GM21367 (cell line): ENCODE data around the gene FAM83C.

Experiments used
- ATAC-seq: cut with Tn5 transposase; IDR thresholded peaks from one replicate; pipeline ENCODE4 v1.9.1; 2021; ENCODE audit not compliant: unreplicated experiment

FAM83C gene

GRCh38 chr20:35291654-35292503 lies at the start of gene FAM83C:
Gene FAM83C (minus strand): TSS chr20:35292425. CDS start chr20:35292304, 121 bp downstream.
- ATAC-seq: no peak

DNA sequence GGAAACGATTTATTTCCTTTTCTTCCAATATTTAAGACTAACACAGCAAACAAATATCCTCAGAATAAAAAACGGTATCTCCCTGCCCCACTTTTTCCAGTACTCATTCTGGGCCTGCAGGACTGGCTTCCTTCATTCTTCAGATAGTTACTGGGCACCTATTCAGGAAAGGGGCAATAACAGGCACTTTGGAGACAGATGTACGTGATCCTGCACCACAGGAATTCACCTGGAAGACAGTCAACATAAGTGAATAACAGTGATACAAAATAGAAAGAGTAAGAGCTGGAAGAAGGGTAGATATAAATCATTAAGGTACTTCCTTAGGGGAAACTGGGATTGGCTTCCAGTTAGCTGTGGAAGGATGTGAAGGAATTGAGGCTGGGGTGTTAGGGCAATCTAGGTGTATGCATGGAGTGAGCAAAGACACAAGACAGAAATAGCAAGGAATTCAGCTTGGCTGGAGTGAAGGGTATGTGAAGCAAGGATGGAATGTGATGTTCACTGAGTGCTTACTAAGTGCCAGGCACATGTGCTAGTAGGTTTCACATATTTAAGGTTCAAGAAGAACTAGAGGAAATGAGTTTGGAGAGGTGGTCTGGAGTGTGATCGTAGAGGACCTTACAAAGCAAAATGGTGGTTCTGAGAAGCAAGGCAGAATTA lies 49.3 kb upstream of the FAM83C start:
- ATAC-seq: no peak

GRCh38 chr20:35340436-35340835 lies 48.2 kb upstream of the FAM83C start:
- ATAC-seq: no peak

DNA sequence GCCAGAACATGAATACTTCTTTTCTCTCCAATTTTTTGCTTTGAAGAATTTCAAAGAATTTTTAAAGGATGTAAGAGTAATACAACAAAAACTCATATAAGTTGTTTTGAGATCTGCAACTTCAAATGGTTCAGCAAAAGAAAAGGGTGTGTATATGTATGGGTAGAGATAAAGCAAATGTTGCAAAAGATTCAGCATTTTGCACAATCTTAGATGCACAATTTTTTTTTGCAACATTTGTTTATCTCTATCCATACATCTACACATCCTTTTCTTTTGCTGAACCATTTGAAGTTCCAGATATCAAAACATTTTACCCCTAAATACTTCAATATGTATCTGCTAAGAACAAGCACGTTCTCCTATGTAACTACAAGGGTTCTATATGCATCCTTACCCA lies 47.4 kb upstream of the FAM83C start:
- ATAC-seq: no peak

DNA sequence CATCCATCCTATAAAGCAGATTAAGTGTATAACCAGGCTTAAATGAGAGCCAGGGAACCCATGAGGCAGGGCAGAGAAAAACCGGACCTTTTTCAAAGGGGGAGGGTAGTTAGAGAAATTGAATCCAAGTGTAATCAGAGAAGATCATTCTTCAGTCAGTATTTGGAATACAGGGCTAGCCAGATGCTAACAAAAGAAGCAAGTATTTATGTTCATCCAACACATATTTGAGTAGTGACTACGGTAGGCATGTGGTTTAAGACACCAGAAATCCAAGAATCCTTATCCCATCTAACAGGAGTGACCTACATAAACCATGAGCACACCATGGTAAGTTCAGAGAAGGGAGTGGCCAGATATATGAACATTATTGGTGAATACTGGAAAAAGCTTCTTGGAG lies 46.8 kb upstream of the FAM83C start:
- no peak for ATAC-seq

DNA sequence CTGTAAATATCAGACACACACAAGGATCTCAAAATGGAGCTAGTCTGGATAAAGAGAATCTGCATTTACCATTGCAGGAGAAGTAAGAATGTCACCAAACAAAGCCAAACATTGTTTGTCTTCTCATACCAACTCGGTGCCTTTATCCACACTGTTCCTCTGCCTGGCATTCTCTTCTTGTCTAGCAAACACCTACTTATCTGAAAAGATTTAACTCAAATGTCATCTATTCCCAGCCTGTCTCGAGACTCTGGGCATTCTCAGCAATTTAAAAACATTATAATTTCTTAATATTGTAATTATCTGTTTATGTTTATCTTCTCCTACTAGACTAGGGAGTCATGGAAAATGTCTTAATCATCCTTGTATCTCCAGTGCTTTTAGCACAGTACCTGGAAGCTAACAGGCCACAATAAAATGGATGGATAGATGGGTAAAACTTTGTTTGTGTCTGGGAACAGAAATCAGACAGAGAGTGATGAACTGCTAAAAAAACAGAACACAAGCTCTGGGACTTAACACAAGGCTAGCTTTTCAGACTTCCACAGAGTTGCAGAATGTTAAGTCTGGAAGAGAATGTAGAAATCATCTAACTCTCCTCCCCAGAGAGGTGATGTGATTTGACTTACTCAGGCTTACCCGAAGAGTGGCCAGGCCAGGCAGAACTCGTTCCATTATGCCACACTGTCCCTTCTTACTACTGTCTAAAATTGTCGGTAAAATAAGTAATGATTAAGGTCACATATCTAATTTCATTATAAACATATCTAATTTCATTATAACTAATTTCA lies 42.3 kb upstream of the FAM83C start:
- ATAC-seq: no peak

- ATAC-seq: no peak
Measured at GRCh38 chr20:35333606-35334005, 41.4 kb upstream of the FAM83C start.

GRCh38 chr20:35332540-35333200 lies 40.4 kb upstream of the FAM83C start:
- no peak for ATAC-seq

GRCh38 chr20:35329435-35330139 lies 37.4 kb upstream of the FAM83C start:
- ATAC-seq: no peak

DNA sequence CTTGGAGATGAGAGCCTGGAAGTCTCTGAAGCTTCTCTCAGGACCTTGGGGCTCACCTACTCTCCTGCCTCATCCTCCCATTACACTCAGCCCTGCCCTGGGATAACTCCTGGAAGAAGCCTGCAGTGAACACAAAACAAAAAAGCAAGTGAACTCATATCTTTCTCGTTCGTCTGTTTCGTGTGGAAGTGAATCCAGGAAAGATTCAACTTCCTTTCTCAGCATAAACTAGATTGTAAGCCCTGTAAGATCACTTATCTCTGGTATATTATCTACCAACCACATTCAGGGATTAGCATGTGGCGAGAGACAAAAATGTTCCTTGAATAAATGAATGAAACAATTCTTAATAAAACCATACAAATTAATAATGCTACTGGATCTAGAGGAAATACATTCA lies 36.5 kb upstream of the FAM83C start:
- no peak for ATAC-seq

- no peak for ATAC-seq
Measured at GRCh38 chr20:35328095-35328685, 36.0 kb upstream of the FAM83C start.

GRCh38 chr20:35327074-35327976 lies 35.1 kb upstream of the FAM83C start:
- ATAC-seq: no peak

GRCh38 chr20:35326740-35327073 lies 34.5 kb upstream of the FAM83C start:
- no peak for ATAC-seq

DNA sequence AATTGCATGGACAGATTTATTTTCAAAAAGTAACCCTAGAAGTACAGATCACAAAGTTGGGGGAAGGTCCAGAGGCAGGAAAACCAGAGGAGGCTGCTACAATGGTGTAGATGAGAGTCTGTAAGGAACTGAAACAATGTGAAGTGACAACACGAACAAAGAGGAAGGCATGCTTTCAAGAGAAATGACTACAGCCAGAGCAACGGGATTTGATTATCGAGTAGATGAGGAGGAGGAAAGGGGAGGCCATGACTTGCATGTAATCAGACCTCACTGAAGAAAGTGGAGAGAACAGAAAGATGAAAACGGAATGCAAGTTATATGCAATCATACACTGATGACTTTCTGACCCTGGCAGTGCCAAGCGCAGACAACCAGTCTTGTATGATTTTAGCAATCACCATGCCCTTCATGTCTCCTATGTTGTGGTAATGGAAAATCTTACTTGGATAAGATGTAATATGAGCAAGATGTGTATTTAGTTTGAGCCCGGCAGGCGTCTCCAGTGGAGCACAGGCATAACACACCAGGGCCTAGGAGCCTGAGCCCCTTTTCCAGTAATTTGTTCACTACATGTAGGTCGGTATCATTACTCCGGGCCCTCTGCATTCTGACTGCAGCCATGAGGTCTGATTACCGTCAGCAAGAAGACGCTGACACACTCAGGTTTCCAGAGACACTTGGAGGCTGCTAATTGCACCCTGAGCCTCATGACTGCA lies 34.0 kb upstream of the FAM83C start:
- ATAC-seq: no peak

- ATAC-seq: no peak
Measured at GRCh38 chr20:35325401-35325800, 33.2 kb upstream of the FAM83C start.

- no peak for ATAC-seq
Measured at GRCh38 chr20:35320396-35321126, 28.3 kb upstream of the FAM83C start.

DNA sequence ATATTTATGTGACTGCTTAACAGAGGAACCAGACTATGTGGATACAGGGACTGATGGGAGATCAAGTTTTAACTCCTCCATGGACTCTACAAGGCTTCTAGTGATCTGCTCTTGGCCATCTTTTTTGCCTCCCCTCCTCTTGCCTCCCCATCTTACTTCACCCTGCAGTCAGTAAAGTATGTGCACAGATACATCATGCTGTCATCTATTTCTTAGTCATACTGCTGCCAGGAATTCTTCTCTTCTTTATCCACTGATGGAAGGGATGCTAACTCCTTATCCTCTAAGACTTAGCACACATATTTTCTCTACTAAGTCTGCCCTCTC lies 27.6 kb upstream of the FAM83C start:
- no peak for ATAC-seq
